ENCODE results near the gene MBOAT1.

DNA sequence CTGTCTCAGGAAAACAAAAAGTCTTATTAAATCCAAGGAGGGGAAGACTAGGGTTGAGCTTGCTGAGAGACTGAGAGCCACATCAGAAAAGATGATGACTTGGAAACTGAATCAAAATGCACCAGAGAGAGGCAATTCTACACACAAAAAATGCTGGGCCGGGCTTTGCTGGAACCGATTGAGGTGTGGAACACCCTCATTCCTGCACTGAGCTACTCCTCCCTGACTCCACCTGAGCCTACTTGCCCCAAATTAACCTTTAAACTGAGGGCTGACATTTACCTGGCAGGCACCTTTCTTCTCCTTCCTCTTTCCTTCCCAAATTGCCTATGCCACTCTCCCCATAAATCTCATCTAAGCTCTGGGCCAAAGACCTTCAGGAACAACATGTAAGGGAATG is 40.8 kb upstream of the MBOAT1 start:
- TF ChIP-seq TAF1 (IDR thresholded peaks at IDR 0.05; ENCODE audit: borderline replicate concordance, low read depth, low read length) (no peak), POLR2A (IDR thresholded peaks at IDR 0.05; ENCODE audit: low read depth, low read length) (no peak), POLR2AphosphoS5 (IDR thresholded peaks at IDR 0.05; ENCODE audit: low read depth, low read length) (no peak)

Measured in GM12892 (cell line).